Measurements from ENCODE around the gene MGAT3.

MGAT3 gene

GRCh38 chr22:39470451-39471291 is 13.9 kb downstream of the MGAT3 start:
- DNase-seq (ENCODE audit: low read depth in 1 of 2, low spot score in 1 of 2), result no peak

DNA sequence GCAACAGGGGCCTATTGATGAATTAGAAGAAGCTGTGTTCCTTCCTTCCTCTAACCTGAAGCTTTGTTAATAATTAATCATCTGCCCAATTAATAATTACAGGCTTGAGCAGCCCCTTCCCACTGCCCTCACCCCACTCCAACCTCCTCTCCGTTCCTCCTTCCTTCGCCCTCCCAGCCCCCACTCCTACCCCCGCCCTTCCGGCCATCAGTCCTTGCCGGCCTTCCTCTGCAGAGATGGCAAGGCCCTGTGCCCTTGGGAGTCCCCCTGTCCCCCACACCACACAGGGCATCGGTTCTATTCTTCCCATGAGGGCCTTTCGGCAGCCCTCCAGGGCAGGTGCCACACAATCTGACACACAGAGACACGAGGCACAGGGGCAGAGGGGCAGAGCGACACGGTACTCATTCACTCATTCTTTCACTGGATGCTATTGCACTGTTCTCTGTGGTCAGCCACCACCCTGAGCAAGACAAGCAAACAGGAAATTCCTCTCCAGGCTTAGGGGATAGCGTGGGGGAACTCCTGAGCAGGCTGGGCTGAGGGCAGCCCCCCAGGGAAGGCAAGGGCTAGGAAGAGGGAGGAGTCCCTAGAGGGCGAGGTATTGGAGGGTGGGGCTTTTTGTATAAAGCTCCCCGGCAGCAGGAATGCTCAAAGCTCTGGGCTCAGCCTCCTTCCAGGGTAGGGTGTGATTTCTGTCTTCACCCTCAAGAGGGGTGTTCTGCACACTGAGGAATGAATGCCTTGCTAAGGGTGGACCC is 14.7 kb downstream of the MGAT3 start:
- DNase-seq (ENCODE audit: low read depth in 1 of 2, low spot score in 1 of 2), result no peak

DNA sequence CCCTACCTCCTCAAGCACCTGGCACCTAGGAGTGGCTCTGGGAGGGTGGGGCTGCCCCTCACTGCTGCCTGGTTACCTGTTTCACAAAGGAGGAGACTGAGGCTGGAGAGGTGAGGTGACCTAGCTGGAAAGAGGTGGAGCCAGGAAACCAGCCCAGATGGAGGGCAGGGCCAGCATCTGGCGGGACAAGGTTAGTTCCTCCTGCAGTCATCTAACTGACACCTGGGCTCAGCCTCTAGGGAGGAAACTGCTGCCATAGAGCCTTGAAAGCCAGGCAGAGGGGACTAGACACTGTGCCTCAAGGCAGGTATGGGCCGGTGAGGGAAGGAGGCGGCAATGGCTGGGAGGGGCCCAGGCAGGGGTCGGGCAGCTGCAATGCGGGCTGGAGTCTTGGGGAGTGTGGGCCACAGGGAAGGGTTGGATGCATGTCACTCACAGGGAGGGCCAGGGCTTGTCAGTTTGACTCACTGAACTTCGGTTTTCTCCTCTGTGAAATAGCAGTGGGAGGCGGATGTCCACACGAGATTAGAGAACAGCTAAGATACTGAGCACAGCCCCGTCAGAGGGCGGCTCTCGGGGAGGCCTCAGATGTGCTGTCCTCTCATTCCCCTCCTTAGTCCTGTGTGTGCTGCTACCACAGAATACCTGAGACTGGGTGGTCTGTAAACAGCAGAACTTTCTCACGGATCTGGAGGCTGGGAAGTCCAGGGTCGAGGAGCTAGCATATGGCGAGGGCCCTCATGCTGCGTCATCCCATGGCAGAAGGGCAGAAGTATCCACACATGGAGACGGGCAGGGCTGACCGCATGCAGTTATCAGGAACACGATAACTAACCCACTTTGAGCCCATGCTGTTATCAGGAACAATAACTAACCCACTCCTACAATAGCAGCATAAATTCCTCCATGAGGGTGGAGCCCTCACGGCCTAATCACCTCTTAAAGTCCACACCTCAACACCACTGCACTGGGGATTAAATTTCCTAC is 16.1 kb downstream of the MGAT3 start:
- DNase-seq (ENCODE audit: low read depth in 1 of 2, low spot score in 1 of 2), result no peak

DNA sequence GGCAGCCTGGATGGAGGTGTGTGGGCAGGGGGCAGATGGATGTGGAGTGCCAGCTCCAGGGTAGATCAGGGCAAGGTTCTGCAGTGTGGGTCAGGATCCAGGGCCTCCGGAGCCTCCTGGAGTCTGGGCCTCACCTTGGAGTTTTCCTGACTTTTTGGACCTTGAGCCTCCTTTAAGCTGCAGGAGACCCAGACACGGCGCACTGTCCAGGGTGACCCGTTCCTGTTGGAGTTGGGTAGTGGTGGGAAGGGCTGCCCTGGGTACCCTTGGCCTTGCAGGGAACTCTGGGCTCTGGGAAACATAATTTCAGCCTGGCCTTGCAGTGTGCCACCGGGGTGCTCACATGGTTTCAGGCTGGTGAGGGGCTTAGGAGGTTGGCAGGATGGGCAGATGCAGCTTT is 17.0 kb downstream of the MGAT3 start:
- no peak for DNase-seq (ENCODE audit: low read depth in 1 of 2, low spot score in 1 of 2)

DNA sequence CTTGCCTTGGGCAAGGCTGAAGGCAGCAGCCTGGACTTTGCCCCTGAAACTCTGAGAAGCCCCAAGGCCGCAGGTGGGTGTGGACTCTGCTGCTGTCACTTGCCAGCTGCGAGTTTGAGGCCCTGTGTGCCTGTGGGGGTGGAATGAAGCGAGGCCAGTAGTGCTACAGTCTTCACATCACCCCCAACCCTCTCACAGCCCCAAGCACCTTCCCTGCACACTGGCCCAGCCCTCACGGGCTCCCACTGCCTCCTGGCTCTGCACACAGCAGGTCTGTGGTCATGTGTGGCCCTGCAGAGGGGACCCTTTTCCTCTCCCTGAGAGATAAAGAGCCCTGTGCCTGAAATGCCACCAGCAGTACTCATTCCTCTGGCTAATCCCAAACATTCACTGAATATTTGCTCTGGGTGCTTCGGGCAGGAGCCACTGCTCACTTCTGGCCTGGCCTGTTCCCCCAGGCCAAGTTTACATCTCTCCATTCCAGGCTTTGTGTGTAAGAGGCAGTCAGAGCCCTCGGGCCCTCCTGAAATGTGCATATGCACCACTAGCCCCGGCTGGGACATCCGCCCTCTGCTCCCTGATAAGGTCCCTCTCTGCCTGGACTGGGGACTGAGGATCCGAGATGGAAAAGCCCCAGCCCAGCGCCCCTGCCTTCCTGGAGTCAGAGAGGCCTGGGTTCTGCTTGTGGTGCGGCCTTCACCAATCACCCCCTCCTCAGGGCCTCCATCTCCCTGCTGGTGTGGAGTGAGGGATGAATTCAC is 17.7 kb downstream of the MGAT3 start:
- DNase-seq (ENCODE audit: low read depth in 1 of 2, low spot score in 1 of 2), result no peak

- DNase-seq (ENCODE audit: low read depth in 1 of 2, low spot score in 1 of 2), result no peak
Measured at GRCh38 chr22:39475337-39475736, 18.5 kb downstream of the MGAT3 start.

DNA sequence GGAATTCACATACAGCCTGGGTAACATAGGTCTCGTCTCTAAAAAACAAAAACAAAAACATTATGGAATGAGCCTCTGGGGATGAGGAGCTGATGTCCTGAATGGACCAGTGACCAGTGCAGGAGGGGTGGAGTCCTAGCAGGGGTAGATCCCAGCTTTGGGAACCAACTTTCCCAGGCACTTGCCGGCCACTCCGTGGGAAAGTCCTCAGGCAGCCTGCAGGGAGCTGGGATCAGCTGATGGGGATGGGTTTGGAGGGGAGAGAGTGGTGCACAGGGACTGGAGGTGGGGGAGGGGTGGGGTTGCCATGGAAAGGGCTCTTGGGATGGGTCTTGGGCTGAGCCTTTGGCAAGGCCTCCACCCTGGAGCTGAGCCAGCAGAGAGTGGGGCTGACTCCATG is 19.1 kb downstream of the MGAT3 start:
- DNase-seq (ENCODE audit: low read depth in 1 of 2, low spot score in 1 of 2), result no peak

DNA sequence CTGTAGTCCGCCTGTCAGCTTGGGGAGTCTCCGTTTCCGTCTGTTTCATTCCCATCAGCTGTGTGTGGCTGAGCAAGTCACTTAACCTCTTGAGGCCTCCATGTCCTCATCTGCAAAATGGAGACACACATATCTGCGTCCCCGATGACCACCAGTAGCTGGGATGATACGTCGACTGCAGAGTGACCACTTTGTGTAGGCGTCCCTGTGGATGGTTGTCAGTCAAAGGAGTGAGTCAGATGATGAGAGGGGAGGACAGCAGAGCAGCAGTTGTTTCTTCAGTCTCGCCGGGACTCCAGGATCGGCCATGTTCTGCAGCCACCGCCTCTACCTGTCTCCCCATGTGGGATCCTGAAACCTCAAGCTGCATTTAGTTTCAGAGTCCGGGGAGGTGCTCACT is 19.9 kb downstream of the MGAT3 start:
- no peak for DNase-seq (ENCODE audit: low read depth in 1 of 2, low spot score in 1 of 2)

DNA sequence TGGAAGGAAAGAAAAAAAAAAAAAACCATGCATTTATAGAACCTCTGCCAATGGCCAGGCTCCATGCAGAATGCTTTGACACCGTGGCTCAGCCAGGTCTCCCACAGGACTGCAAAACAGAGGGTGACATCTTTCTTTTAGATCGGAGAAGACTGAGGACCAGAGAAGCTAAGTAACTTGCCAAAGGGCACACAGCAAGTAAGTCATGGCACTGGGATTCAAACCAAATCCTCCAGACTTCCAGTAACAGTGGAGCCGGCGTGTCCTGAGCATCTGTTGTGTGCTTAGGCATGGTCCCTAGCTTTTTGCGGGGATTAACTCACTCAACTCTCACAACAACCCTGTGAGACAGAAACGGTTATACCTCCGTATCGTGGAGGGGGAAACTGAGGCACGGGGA is 20.7 kb downstream of the MGAT3 start:
- DNase-seq (ENCODE audit: low read depth in 1 of 2, low spot score in 1 of 2), result no peak

DNA sequence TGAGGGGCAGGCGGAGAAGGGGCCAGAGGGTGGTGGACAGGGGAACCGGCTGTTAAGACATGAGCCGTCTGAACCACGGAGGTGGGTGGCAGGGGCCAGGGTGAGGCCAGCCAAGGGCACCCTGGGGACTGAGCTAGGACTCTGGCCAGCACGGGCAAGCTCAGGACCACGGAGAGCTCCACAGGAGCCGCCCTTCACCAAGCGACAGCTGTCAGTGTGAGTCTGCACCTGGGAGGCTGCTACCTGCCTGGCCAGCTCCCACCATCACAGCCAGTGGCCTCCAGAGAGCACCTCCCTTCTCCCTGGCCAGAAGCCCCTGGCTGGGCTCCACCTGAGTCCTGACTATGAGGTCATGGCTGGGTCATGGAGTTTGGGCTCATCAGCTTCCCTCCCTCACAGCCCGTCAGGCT is 21.6 kb downstream of the MGAT3 start:
- DNase-seq (ENCODE audit: low read depth in 1 of 2, low spot score in 1 of 2), result no peak

DNA sequence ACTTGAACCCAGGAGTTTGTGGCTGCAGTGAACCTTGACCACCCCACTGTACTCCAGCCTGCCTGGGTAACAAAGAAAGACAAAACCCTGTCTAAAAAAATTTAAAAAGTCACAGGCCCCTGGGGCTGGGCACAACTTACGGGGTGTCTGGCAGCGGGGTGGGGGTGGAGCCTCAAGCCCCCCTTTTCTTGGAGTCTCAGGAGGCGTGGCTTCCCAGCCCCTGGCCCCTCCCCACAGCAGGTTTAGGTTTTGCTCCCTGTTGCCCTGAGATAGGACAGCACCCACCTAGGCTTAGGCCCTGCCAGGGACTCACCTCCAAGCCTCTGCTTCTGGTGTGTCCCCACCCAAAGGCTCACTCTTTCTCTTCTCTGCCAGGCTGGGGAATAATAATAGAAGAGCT is 22.4 kb downstream of the MGAT3 start:
- no peak for DNase-seq (ENCODE audit: low read depth in 1 of 2, low spot score in 1 of 2)

- no peak for DNase-seq (ENCODE audit: low read depth in 1 of 2, low spot score in 1 of 2)
Measured at GRCh38 chr22:39480557-39480956, 23.7 kb downstream of the MGAT3 start.

- DNase-seq (ENCODE audit: low read depth in 1 of 2, low spot score in 1 of 2), result no peak
Measured at GRCh38 chr22:39481054-39481453, 24.2 kb downstream of the MGAT3 start.

DNA sequence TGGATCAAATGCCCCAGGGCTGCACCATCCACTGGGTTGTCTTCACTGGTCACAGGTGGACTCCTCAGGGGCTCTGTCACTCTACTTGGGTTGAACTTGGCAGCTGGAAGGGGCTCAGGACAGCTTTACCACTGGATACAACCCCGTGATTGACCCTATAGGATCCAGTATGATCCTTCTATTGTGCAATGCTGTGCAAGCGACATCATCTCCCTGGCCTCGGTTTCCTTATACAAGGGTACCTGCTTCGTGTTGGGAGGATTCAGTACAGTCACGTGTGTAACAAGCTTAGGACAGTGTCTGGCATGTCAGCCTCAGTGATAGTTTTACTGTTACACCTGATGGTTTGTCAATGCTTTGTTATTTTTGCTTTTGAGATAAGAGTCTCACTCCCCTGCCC is 24.8 kb downstream of the MGAT3 start:
- no peak for DNase-seq (ENCODE audit: low read depth in 1 of 2, low spot score in 1 of 2)

DNA sequence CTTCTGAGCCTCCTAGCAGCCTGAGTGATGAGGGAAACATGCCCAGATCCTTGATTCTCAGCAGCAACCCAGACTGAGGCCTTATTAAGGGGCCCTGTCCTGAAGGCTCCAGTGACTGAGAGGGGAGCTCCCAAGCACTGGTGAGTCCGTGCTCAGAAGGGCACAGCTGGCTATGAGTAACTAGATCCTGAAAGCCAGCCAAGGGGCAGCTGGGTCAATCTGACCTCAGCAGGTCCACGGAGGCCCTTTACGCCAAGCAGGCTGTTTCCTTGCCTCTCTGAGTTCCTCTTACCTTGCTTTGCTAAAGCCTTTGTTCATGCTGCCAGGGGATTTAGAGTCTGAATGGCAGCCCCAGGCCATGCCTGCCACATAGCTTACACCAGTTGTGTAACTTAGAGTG is 26.0 kb downstream of the MGAT3 start:
- no peak for DNase-seq (ENCODE audit: low read depth in 1 of 2, low spot score in 1 of 2)

- no peak for DNase-seq (ENCODE audit: low read depth in 1 of 2, low spot score in 1 of 2)
Measured at GRCh38 chr22:39486951-39487825, 30.4 kb downstream of the MGAT3 start.

GRCh38 chr22:39487826-39488520 is 31.2 kb downstream of the MGAT3 start:
- no peak for DNase-seq (ENCODE audit: low read depth in 1 of 2, low spot score in 1 of 2)

DNA sequence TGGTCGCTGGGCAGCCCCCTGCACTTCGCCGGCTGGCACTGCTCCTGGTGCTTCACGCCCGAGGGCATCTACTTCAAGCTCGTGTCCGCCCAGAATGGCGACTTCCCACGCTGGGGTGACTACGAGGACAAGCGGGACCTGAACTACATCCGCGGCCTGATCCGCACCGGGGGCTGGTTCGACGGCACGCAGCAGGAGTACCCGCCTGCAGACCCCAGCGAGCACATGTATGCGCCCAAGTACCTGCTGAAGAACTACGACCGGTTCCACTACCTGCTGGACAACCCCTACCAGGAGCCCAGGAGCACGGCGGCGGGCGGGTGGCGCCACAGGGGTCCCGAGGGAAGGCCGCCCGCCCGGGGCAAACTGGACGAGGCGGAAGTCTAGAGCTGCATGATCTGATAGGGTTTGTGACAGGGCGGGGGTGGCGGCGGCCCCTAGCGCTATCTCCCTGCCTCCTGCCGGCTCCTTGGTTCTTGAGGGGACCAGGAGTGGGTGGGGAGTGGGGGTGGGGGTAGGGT is 31.8 kb downstream of the MGAT3 start:
- no peak for DNase-seq (ENCODE audit: low read depth in 1 of 2, low spot score in 1 of 2)
